Cardiac fibroblast (primary cell): ENCODE measurements around the gene DCX.
A peak's percentile ranks its signal among the peaks of the same experiment; 100 is the strongest.

Experiments used
- DNase-seq, 2 donors: peaks; one replicate each; pipeline versions ENCODE4 v3.0.0 to v3.0.0-alpha.2; 2010; ENCODE audit warnings: low read depth in 2 of 2
- H3K4me3 ChIP-seq, 2 donors: replicated peaks in 1 of 2; 1 replicate in 1 of 2; 2 replicates in 1 of 2; pipeline ENCODE4 v1.5.1; 2011; ENCODE audit warnings: low read depth in 2 of 2, low read length in 2 of 2, mild to moderate bottlenecking in 2 of 2, moderate library complexity in 1 of 2
- CTCF ChIP-seq: IDR thresholded peaks from one replicate; pipeline ENCODE4 v1.5.1; 2011; ENCODE audit warnings: low read depth, mild to moderate bottlenecking, low read length, inconsistent platforms

Gene DCX

GRCh38 chrX:111270339-111270738 is 141.7 kb downstream of the DCX start, which contains the start of gene CAPN6:
TSS of gene CAPN6 (minus strand) at chrX:111270483. CDS start at chrX:111263936, 6,547 bp downstream.
- no peak for TF ChIP-seq CTCF
- DNase-seq: peak in 1 of 2 donors; percentile 3
- no peak within 1 kb of the TSS for H3K4me3 ChIP-seq

- H3K4me3 ChIP-seq: no peak overlapping the region
- DNase-seq: no peak
- no peak for TF ChIP-seq CTCF
Measured at GRCh38 chrX:111268506-111268905, 143.5 kb downstream of the DCX start.

GRCh38 chrX:111265486-111265885 is 146.5 kb downstream of the DCX start:
- H3K4me3 ChIP-seq: no peak overlapping the region
- no peak for TF ChIP-seq CTCF
- DNase-seq: no peak

- H3K4me3 ChIP-seq: no peak overlapping the region
- no peak for TF ChIP-seq CTCF
- DNase-seq: no peak
Measured at GRCh38 chrX:111264385-111264784, 147.6 kb downstream of the DCX start.

GRCh38 chrX:111262086-111262485 is 149.9 kb downstream of the DCX start:
- DNase-seq: no peak
- H3K4me3 ChIP-seq: no peak overlapping the region
- TF ChIP-seq CTCF: no peak

- TF ChIP-seq CTCF: no peak
- no peak for DNase-seq
- H3K4me3 ChIP-seq: no peak overlapping the region
Measured at GRCh38 chrX:111260451-111260850, 151.5 kb downstream of the DCX start.

- H3K4me3 ChIP-seq: no peak overlapping the region
- no peak for DNase-seq
- no peak for TF ChIP-seq CTCF
Measured at GRCh38 chrX:111259559-111259958, 152.4 kb downstream of the DCX start.
